Right ventricle myocardium inferior (tissue), 1 donor: ENCODE data around the gene CREBRF. TPM values are rescaled to one million over a fixed set of nuclear protein-coding genes. Genes with fewer than 3 reads are reported as not detected.
A peak's percentile ranks its signal among the peaks of the same experiment; 100 is the strongest.
"Not testable (repeated sequence)": the region's sequence is repeated elsewhere in the genome, so short reads cannot be mapped to it uniquely, and the experiment has no call there.

Experiments used
- ATAC-seq: fragments of 200-7000 bp; cut with Tn5 transposase; one replicate; pipeline ENCODE4 v1.9.1; 2020; ENCODE audit warnings: mild to moderate bottlenecking, moderate library complexity
- DNase-seq: peaks from one replicate; pipeline ENCODE4 v3.0.0; 2021; ENCODE audit errors: missing footprints
- intact Hi-C: fragments of 100-400 bp; cut with DNase I; formaldehyde crosslinking; loops from one replicate; pipeline ENCODE4 v1.11.0; 2022
- total RNA-seq: library from RNA; stranded (reverse); fragmentation: NEBNext Ultra II Directional; extraction: Animal tissue kit (Norgen Biotek cat#: 25700); gene quantifications from one replicate; pipeline ENCODE4 v1.2.1, GENCODE V29; 2021
- donor health status: DM: no; HTN: yes; CAD: no; lungs with severe emphysema.

CREBRF gene
- total RNA-seq, 1 donor from 2014 or later: 23.9 TPM

DNA sequence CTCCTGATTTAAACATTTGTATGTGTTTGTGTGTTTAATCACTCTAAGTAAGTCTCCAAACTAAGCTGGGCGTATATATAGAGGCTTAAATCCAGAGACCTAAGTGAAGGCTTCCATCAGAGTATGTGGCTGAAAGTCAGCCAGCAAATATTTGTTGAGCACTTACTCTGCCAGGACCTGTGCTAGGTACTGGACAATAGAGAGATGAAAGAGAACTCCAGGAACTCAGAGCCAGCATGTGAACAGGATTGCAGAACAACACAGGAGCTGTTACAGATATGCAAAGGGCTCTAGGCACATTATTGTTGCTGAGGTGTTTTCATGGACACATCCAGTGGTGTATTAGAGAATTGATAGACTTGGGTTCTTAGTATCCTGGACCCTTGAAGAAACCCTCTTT is 83.5 kb downstream of the CREBRF start:
- ATAC-seq: no peak
- intact Hi-C loops: loop anchor here (10.0 kb wide), 1 partner anchor 155 kb away; the partner anchor contains the start of gene ATP6V0E1
- no peak for DNase-seq

GRCh38 chr5:173140769-173141168 is 84.6 kb downstream of the CREBRF start:
- DNase-seq (no peak), ATAC-seq (no peak)
- intact Hi-C loops: loop anchor here (10.0 kb wide), 1 partner anchor 156 kb away; the partner anchor contains the start of gene ATP6V0E1

DNA sequence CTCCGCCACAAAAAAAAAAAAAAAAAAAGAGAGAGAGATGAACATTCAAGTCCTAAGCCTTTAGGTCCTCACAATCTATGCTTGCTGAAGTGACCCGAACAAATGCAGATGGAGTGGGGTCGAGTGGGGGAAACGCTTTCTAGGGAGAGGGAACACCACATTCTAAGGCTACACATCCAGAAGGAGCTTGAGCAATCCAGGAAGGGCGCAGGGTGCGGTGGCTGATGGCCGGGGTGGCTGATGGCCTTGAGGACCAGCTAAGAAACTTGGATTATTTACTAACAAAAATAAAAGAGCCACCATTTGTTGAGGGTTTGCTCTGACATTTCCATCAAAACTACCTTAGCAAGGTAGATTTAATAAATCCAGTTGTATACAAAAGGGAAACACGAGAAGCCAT is 87.4 kb downstream of the CREBRF start:
- ATAC-seq: no peak
- intact Hi-C loops: loop anchor here (10.0 kb wide), 1 partner anchor 159 kb away; the partner anchor contains the start of gene ATP6V0E1
- no peak for DNase-seq

DNA sequence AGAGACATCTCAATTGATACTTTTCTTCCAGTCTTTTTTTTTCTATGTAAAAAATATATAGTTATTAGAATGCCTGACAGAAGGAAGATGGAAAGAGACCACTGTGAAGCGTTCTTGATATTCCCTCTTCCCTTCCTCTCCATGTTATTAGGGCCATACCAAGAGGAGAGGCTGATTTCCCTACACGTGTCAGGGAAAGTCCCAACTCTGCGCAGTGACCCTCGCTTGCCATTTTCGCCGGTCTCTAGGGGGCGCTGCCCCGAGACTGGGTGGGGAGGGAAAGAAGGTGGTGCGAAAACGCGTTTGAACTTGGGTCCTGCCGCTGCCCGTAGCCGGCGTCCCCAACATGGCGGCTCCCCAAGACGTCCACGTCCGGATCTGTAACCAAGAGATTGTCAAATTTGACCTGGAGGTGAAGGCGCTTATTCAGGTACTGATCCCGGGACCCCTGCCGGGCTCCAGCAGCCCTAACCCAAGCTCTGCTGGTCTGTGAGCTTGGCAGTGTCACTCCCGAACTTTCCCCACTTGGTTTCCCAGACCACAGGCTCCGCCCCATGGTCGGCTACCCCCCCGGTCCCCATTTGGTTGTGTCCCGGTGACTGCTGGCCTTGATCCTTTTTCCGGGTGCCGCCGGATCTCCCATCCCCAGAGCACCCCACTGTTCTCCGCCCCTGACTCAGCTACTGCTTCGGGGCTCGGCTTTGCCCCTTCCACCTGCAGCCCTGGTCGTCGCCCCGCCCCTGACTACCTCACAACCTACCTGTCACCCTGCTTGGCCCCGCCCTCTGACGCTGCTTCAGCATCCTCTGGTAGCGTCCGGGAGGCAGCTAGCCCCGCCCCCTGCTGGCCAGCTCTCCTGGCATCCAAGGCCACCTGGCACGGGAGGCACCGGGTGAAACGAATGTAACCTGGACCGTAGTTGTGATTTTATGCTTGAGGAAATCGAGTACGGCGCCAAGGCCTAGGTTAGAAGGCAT is 88.3 kb downstream of the CREBRF start, which contains the start of gene BNIP1:
TSS of gene BNIP1 (plus strand) at position 332 of the 977 bp plus-strand sequence. CDS start at position 347, 15 bp downstream.
- intact Hi-C loops: loop anchor here (2.0 to 10.0 kb wide), 2 partner anchors 134 to 160 kb away; partner anchors contain the start of gene ATP6V0E1
- DNase-seq (peak; percentile 95), ATAC-seq (peak; percentile 94)

DNA sequence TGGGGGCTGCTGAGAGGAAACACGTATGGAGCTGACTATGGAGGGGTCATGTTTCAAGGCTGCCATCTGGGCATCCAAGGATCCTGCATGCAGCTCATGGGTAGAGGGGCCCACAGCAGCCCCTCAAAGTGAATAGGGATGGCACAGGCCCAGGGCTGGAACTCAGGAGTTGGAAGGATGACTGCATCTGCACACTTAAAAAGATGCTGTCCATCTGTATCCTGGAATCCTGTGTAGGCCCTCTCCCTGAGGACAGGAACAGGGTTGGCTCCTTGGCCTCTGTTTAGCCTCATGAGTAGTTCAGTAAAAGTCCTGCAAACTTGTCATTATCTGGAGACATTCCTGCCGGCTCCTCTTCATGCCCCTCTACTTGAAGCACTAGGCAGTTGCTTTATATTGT is 92.2 kb downstream of the CREBRF start:
- DNase-seq (no peak), ATAC-seq (no peak)
- intact Hi-C loops: loop anchor here (10.0 kb wide), 1 partner anchor 164 kb away; the partner anchor contains the start of gene ATP6V0E1

DNA sequence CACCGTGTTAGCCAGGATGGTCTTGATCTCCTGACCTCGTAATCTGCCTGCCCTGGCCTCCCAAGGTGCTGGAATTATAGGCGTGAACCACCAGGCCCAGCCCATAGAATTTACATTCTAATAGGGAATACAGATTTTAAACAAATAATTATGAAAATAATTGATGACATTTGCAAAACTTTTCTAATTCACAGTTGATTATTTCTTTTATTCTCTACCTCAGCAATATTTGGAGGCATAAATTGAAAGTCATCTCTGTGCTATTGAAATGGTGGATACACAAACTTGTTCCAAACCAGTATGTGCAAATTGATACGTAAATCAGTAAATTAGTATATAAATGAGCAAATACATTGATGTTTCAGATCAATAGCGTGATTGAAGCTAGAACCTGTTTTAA is 96.4 kb downstream of the CREBRF start:
- no peak for DNase-seq
- intact Hi-C loops: no loop called here
- ATAC-seq: no peak

DNA sequence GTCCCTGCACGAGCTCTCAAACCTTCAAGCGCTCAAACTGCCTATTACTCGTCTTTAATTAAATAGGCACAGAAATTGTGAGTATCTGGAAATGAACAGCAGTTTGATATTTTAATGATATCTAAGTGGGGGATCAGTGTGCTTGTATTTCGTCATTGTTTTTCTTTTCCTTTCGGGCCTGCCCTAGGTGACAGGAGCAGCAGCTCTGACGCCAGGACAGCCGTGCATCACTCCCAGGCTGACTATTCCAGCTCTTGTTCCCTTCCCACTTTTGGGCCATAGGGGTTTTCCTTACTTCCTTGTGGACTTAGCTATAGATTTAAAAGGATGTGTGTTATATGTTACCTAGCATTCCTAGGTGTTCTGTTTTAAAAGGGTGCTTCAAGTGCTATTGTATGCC is 97.7 kb downstream of the CREBRF start:
- no peak for DNase-seq
- intact Hi-C loops: no loop called here
- ATAC-seq: no peak

- ATAC-seq, DNase-seq, intact Hi-C loops: not testable (repeated sequence)
Observed at GRCh38 chr5:173154619-173155018, 98.5 kb downstream of the CREBRF start.

DNA sequence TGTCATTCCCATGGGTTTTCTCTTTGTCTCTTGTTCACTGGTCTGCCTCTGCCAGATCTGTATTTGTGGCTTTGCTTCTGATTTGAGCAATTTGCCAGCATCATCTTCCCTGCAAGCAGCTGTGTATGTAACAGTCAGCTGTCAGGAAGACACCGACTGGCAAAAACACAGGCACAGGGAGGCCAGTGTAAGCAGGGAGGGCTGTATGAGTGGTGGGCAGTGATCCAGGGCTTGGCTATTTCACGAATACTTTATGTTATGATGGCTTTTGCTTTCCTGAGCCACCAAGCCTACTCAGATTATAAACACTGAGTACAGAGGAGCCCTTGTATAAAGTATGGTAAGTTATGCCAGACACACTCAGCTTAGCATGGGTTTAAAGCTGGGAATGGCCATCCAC is 99.8 kb downstream of the CREBRF start:
- DNase-seq (no peak), ATAC-seq (no peak)
- intact Hi-C loops: no loop called here

GRCh38 chr5:173158366-173158765 is 102.2 kb downstream of the CREBRF start:
- DNase-seq (no peak), ATAC-seq (no peak)
- intact Hi-C loops: no loop called here

GRCh38 chr5:173159256-173159655 is 103.1 kb downstream of the CREBRF start:
- intact Hi-C loops: no loop called here
- DNase-seq (no peak), ATAC-seq (no peak)

GRCh38 chr5:173161148-173161547 is 105.0 kb downstream of the CREBRF start:
- intact Hi-C loops: no loop called here
- ATAC-seq (no peak), DNase-seq (no peak)

DNA sequence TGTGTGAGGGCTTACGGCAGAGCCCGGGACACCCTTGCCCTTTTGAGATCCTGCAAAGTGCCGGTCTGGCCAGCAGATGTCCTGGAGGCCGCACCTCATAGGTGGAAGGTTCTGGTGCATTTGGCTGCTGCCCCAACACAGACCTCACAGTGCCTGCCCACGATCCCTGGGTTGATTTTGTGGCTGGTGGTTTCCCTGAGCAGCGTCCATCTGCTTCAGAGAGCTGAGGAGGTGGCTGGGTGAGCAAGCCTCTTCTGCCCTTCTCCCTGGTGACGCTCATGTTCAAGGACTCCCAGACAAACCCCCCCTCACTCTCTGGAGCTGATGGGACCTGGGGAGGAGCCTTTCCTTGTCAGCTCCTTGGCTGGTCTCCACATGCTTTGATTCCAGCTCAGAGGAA is 107.1 kb downstream of the CREBRF start:
- ATAC-seq: peak; percentile 30
- intact Hi-C loops: no loop called here
- DNase-seq: no peak

- intact Hi-C loops: loop anchor here (1.0 to 2.0 kb wide), 2 partner anchors 65 to 118 kb away; no protein-coding TSS in a partner anchor
- DNase-seq: no peak
Observed at GRCh38 chr5:173165177-173166016, 109.2 kb downstream of the CREBRF start.

GRCh38 chr5:173172166-173172565 is 116.0 kb downstream of the CREBRF start:
- intact Hi-C loops: no loop called here
- no peak for ATAC-seq
- no peak for DNase-seq

More at GRCh38 chr5:173165177-173166016, 109.2 kb downstream of the CREBRF start:
- ATAC-seq: peak; percentile 75

- intact Hi-C loops: no loop called here
Observed at GRCh38 chr5:173175523-173175922, 119.4 kb downstream of the CREBRF start.

DNA sequence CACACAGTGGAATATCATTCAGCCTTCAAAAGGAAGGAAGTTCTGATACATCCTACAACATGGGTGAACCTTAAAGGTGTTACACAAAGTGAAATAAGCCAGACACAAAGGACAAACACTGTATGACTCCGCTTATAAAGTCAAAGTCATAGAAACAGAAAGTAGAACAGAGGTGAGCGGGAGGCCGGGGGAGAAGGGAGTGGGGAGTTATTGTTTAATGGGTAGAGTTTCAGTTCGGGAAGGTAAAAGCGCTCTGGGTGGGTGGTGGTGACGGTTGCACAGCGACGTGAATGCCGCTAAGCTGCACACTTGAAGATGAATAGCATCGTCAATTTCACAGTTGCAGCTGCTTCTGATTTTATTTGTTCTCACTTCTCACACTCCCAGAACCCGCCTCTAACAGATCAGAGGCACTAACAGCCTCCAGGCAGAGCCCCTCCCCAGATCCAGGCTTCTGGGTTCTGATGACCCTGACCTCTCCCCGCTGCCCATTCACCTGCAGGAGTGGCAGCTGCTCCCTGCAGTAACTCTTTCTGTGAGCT is 122.3 kb downstream of the CREBRF start:
- ATAC-seq (no peak), DNase-seq (no peak)
- intact Hi-C loops: no loop called here

More at GRCh38 chr5:173175523-173175922, 119.4 kb downstream of the CREBRF start:
- DNase-seq (no peak), ATAC-seq (no peak)

DNA sequence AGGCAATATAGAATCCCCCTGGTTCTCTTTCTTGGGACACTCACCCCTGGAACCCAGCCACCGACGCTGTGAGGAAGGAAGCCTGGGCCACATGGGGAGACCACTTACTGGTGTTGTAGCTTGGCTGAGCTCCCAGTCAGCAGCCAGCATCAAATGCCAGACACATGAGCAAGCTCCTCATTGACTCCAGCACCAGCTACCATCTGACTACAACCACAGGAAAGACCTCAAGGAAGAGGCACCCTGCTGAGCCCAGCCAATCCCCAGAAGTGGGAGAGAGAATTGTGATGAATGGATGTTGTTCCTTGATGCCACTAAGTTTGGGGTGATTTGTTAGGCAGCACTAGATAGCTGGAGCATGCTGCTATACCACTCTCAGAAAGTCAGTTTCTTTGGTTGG is 124.2 kb downstream of the CREBRF start:
- ATAC-seq (no peak), DNase-seq (no peak)
- intact Hi-C loops: no loop called here
